H1 (cell line): Measurements from ENCODE around the gene RSAD2. TPM values are rescaled to one million over a fixed set of nuclear protein-coding genes. Genes with fewer than 3 reads are reported as not detected.

Source experiments
- CBX8 ChIP-seq: fragments of 300-800, 300-1000 bp; sonication (generic); IDR thresholded peaks from 2 replicates; pipeline ENCODE4 v1.7.1; 2016; ENCODE audit warnings: low read depth, low read length, borderline replicate concordance
- EZH2 ChIP-seq: fragments of 200-600 bp; sonication (generic); IDR thresholded peaks from 2 replicates; pipeline ENCODE4 v1.7.1; 2012; ENCODE audit warnings: low read depth, mild to moderate bottlenecking, moderate library complexity, low read length, inconsistent platforms; ENCODE audit not compliant: severe bottlenecking
- polyA plus RNA-seq, 7 experiments: library from polyadenylated mRNA; depleted of rRNA in 3 of 7; stranded (reverse) in 5 of 7; unstranded in 2 of 7; fragments of >200 nt in 5 of 7; fragments of 200-250 nt in 2 of 7; gene quantifications; 1 replicate in 5 of 7; 2 replicates in 1 of 7; 4 replicates in 1 of 7; pipeline versions ENCODE4 v1.2.1 to v1.2.3, GENCODE V29; 2011 to 2013; ENCODE audit warnings: missing spikeins in 2 of 7, mixed read lengths in 2 of 7
- total RNA-seq: library from RNA; stranded (reverse); fragmentation: NEBNext Ultra II Directional; extraction: Animal tissue kit (Norgen Biotek cat#: 25700); gene quantifications from 2 replicates; pipeline ENCODE4 v1.2.1, GENCODE V29; 2021
- TF ChIP-seq, protein P1 (sequence below): IDR thresholded peaks from 2 replicates; pipeline ENCODE4 v1.6.1; 2012; ENCODE audit warnings: low read length, inconsistent platforms

RSAD2 gene
- total and polyA plus RNA-seq, 2 of the 8 experiments (the other 6 are each of a cell fraction or from before 2014, with no cell fraction given) = not detected

DNA sequence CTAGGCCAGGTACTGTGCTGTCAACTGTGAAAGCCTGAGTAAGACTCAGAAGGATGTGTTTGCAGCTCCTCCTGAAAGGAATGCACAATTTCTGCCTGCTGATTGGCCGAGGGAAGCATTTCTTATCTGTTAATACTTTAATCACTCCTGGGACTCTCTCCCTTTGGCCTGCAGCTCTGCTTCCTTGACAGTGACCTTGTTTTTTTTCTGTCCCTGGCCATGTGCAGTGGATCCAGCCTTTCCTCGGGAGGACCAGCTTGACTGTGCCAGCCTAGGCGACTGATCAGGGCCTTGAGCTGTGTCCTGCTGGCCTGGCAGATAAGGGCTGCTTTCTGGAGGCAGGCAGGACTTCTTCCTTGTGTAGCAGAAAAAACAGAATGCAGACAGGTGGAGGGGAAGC is 49.6 kb downstream of the RSAD2 start (continued):
- TF ChIP-seq, protein P1, sequence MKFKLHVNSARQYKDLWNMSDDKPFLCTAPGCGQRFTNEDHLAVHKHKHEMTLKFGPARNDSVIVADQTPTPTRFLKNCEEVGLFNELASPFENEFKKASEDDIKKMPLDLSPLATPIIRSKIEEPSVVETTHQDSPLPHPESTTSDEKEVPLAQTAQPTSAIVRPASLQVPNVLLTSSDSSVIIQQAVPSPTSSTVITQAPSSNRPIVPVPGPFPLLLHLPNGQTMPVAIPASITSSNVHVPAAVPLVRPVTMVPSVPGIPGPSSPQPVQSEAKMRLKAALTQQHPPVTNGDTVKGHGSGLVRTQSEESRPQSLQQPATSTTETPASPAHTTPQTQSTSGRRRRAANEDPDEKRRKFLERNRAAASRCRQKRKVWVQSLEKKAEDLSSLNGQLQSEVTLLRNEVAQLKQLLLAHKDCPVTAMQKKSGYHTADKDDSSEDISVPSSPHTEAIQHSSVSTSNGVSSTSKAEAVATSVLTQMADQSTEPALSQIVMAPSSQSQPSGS = no peak
- TF ChIP-seq CBX8 (no peak), EZH2 (no peak)
- TF ChIP-seq, all 59 proteins: peak for 0
